Tibial artery (tissue), 4 donors: ENCODE results near the gene EVI2A.

ENCODE experiments used
- DNase-seq, 2 donors: peaks; one replicate each; pipeline ENCODE4 v3.0.0-alpha.2; 2019
- H3K27ac ChIP-seq, 2 donors: fragments of 200-600 bp; sonication (generic) in 1 of 2; 1 replicate in 1 of 2; 2 replicates in 1 of 2; pipeline ENCODE4 v1.5.1; 2018 to 2019; ENCODE audit warnings: mild to moderate bottlenecking in 1 of 2
- H3K27me3 ChIP-seq, 2 donors: fragments of 200-600 bp; sonication (generic) in 1 of 2; one replicate each; pipeline versions ENCODE4 v1.5.1 to v1.6.0; 2016 to 2019
- H3K36me3 ChIP-seq, 3 donors: fragments of 200-600 bp; sonication (generic) in 2 of 3; one replicate each; pipeline ENCODE4 v1.5.1; 2016 to 2019; ENCODE audit warnings: mild to moderate bottlenecking in 2 of 3
- H3K4me1 ChIP-seq, 4 donors: fragments of 200-600 bp; sonication (generic) in 2 of 4; 1 replicate in 3 of 4; 2 replicates in 1 of 4; pipeline ENCODE4 v1.5.1; 2016 to 2019
- H3K4me3 ChIP-seq, 2 donors: fragments of 200-600 bp; sonication (generic) in 1 of 2; 1 replicate in 1 of 2; 2 replicates in 1 of 2; pipeline ENCODE4 v1.5.1; 2018 to 2019; ENCODE audit warnings: mild to moderate bottlenecking in 2 of 2
- H3K9me3 ChIP-seq, 3 donors: fragments of 200-600 bp; sonication (generic) in 1 of 3; one replicate each; pipeline ENCODE4 v1.5.1; 2016 to 2019
- CTCF ChIP-seq, 2 experiments: fragments of 200-600 bp in 1 of 2; fragments of 450-650 bp in 1 of 2; IDR thresholded peaks; one replicate each; pipeline ENCODE4 v1.5.1; 2017 to 2019; ENCODE audit warnings: antibody characterized with exemption in 2 of 2, mild to moderate bottlenecking in 1 of 2, moderate library complexity in 1 of 2
- intact Hi-C: fragments of 100-400 bp; cut with DNase I; formaldehyde crosslinking; loops from one replicate; pipeline ENCODE4 v1.15.0; 2023; ENCODE audit warnings: low total_unique reads

Gene EVI2A

GRCh38 chr17:31283841-31284240 lies 37.6 kb downstream of the EVI2A start:
- H3K9me3 ChIP-seq: no peaks in the 10 kb centered on the region
- no peaks in the 10 kb centered on the region for H3K4me1 ChIP-seq
- H3K27ac ChIP-seq: no peak overlapping the region
- intact Hi-C loops: no loop called here
- DNase-seq: no peak
- no peak for TF ChIP-seq CTCF (IDR thresholded peaks at IDR 0.05)
- no peak overlapping the region for H3K4me3 ChIP-seq
- H3K36me3 ChIP-seq: peaks cover 0 to 20% (median 13%) of the 10 kb centered on the region in 3 donors
- no peaks in the 10 kb centered on the region for H3K27me3 ChIP-seq

- Histone ChIP-seq H3K4me1 (no peaks in the 10 kb centered on the region), H3K4me3 (no peak overlapping the region), H3K9me3 (no peaks in the 10 kb centered on the region), H3K36me3 (peaks cover 12 to 29% (median 20%) of the 10 kb centered on the region in 3 donors), H3K27ac (no peak overlapping the region), H3K27me3 (no peaks in the 10 kb centered on the region)
- no peak for DNase-seq
- intact Hi-C loops: no loop called here
- no peak for TF ChIP-seq CTCF (IDR thresholded peaks at IDR 0.05)
Measured at GRCh38 chr17:31281061-31281460, 40.4 kb downstream of the EVI2A start.

- intact Hi-C loops: no loop called here
- H3K27me3 ChIP-seq: no peaks in the 10 kb centered on the region
- no peak overlapping the region for H3K4me3 ChIP-seq
- no peak for DNase-seq
- H3K9me3 ChIP-seq: no peaks in the 10 kb centered on the region
- peaks cover 12 to 30% (median 20%) of the 10 kb centered on the region in 3 donors for H3K36me3 ChIP-seq
- H3K4me1 ChIP-seq: no peaks in the 10 kb centered on the region
- TF ChIP-seq CTCF (IDR thresholded peaks at IDR 0.05): no peak
- H3K27ac ChIP-seq: no peak overlapping the region
Measured at GRCh38 chr17:31279401-31279800, 42.0 kb downstream of the EVI2A start.

GRCh38 chr17:31275116-31275515 lies 46.3 kb downstream of the EVI2A start:
- TF ChIP-seq CTCF (IDR thresholded peaks at IDR 0.05): no peak
- no peak for DNase-seq
- H3K9me3 ChIP-seq: no peaks in the 10 kb centered on the region
- H3K4me1 ChIP-seq: peaks cover 0 to 4% (median 1%) of the 10 kb centered on the region in 4 donors
- H3K27ac ChIP-seq: no peak overlapping the region
- peaks cover 9 to 26% (median 17%) of the 10 kb centered on the region in 3 donors for H3K36me3 ChIP-seq
- H3K27me3 ChIP-seq: no peaks in the 10 kb centered on the region
- no peak overlapping the region for H3K4me3 ChIP-seq
- intact Hi-C loops: no loop called here

GRCh38 chr17:31274252-31274651 lies 47.2 kb downstream of the EVI2A start:
- no peak for TF ChIP-seq CTCF (IDR thresholded peaks at IDR 0.05)
- H3K27ac ChIP-seq: no peak overlapping the region
- peaks cover 9 to 32% (median 17%) of the 10 kb centered on the region in 3 donors for H3K36me3 ChIP-seq
- H3K4me1 ChIP-seq: peaks cover 0 to 13% (median 10%) of the 10 kb centered on the region in 4 donors
- no peak for DNase-seq
- H3K27me3 ChIP-seq: no peaks in the 10 kb centered on the region
- H3K9me3 ChIP-seq: no peaks in the 10 kb centered on the region
- intact Hi-C loops: no loop called here
- no peak overlapping the region for H3K4me3 ChIP-seq

- intact Hi-C loops: no loop called here
- no peak for TF ChIP-seq CTCF (IDR thresholded peaks at IDR 0.05)
- Histone ChIP-seq H3K27ac (no peak overlapping the region), H3K36me3 (peaks cover 9 to 29% (median 17%) of the 10 kb centered on the region in 3 donors), H3K4me1 (peaks cover 0 to 20% (median 17%) of the 10 kb centered on the region in 4 donors), H3K9me3 (no peaks in the 10 kb centered on the region), H3K27me3 (no peaks in the 10 kb centered on the region), H3K4me3 (no peak overlapping the region)
- no peak for DNase-seq
Measured at GRCh38 chr17:31273516-31273915, 47.9 kb downstream of the EVI2A start.
